Measurements from ENCODE around the gene BAZ2B.

- no peak for TF ChIP-seq RCOR1 (IDR thresholded peaks at IDR 0.05; ENCODE audit: low read length)
- no peak for TF ChIP-seq USF2 (IDR thresholded peaks at IDR 0.05; ENCODE audit: borderline replicate concordance, low read depth, low read length)
- TF ChIP-seq RXRA (IDR thresholded peaks at IDR 0.05; ENCODE audit: borderline replicate concordance, low read depth) = no peak
- no peak for TF ChIP-seq JUND (IDR thresholded peaks at IDR 0.05)
- no peak for TF ChIP-seq CTCF (IDR thresholded peaks at IDR 0.05)
- TF ChIP-seq EP300 (IDR thresholded peaks at IDR 0.05; ENCODE audit: borderline replicate concordance in 1 of 2, low read depth in 1 of 2, low read length in 1 of 2) = no peak
- no peak for TF ChIP-seq SMC3 (IDR thresholded peaks at IDR 0.05; ENCODE audit: low read depth, low read length)
- no peak for TF ChIP-seq POLR2AphosphoS5 (IDR thresholded peaks at IDR 0.05; ENCODE audit: low read depth, low read length)
Measured at GRCh38 chr2:159468257-159468656, 148.1 kb downstream of the BAZ2B start.
